ENCODE measurements around the gene ZNF333. TPM values are rescaled to one million over a fixed set of nuclear protein-coding genes. Genes with fewer than 3 reads are reported as not detected.
"Not testable (repeated sequence)": the region's sequence is repeated elsewhere in the genome, so short reads cannot be mapped to it uniquely, and the experiment has no call there.

The ZNF333 gene
- polyA plus RNA-seq, 2 of the 4 experiments (the other 2 are of a cell fraction) = 3.5 to 5.7 TPM

GRCh38 chr19:14772995-14773394 is 83.1 kb downstream of the ZNF333 start (continued):
- TF ChIP-seq, protein P1, sequence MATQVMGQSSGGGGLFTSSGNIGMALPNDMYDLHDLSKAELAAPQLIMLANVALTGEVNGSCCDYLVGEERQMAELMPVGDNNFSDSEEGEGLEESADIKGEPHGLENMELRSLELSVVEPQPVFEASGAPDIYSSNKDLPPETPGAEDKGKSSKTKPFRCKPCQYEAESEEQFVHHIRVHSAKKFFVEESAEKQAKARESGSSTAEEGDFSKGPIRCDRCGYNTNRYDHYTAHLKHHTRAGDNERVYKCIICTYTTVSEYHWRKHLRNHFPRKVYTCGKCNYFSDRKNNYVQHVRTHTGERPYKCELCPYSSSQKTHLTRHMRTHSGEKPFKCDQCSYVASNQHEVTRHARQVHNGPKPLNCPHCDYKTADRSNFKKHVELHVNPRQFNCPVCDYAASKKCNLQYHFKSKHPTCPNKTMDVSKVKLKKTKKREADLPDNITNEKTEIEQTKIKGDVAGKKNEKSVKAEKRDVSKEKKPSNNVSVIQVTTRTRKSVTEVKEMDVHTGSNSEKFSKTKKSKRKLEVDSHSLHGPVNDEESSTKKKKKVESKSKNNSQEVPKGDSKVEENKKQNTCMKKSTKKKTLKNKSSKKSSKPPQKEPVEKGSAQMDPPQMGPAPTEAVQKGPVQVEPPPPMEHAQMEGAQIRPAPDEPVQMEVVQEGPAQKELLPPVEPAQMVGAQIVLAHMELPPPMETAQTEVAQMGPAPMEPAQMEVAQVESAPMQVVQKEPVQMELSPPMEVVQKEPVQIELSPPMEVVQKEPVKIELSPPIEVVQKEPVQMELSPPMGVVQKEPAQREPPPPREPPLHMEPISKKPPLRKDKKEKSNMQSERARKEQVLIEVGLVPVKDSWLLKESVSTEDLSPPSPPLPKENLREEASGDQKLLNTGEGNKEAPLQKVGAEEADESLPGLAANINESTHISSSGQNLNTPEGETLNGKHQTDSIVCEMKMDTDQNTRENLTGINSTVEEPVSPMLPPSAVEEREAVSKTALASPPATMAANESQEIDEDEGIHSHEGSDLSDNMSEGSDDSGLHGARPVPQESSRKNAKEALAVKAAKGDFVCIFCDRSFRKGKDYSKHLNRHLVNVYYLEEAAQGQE (IDR thresholded peaks at IDR 0.05) = no peak
- no peak for TF ChIP-seq NR3C1 (IDR thresholded peaks at IDR 0.05)
- TF ChIP-seq FOXS1 (CRISPR knock-in tag; IDR thresholded peaks at IDR 0.05) = no peak
- TF ChIP-seq HDAC2 (IDR thresholded peaks at IDR 0.05) = no peak
- TF ChIP-seq BHLHE40 (IDR thresholded peaks at IDR 0.05; ENCODE audit: low read depth, low read length) = no peak
- TF ChIP-seq, protein P2, sequence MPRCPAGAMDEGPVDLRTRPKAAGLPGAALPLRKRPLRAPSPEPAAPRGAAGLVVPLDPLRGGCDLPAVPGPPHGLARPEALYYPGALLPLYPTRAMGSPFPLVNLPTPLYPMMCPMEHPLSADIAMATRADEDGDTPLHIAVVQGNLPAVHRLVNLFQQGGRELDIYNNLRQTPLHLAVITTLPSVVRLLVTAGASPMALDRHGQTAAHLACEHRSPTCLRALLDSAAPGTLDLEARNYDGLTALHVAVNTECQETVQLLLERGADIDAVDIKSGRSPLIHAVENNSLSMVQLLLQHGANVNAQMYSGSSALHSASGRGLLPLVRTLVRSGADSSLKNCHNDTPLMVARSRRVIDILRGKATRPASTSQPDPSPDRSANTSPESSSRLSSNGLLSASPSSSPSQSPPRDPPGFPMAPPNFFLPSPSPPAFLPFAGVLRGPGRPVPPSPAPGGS (IDR thresholded peaks at IDR 0.05) = no peak

GRCh38 chr19:14773722-14774121 is 83.9 kb downstream of the ZNF333 start:
- WGBS (ENCODE audit: missing lambda C conversion rate) = 88% methylated on average over 3 of the region's 9 CpGs
- H3K9me3 ChIP-seq; ATAC-seq; DNase-seq (ENCODE audit: low read depth in 1 of 2, low spot score in 1 of 2); H3K4me2 ChIP-seq; POLR2A ChIA-PET; H3K4me1 ChIP-seq; H3K4me3 ChIP-seq; FAIRE-seq; H3K27ac ChIP-seq: not testable (repeated sequence)
- CTCF ChIA-PET = interaction anchor here (1.8 kb wide), 1 partner anchor 13 kb away, joined by 4 read pairs; no protein-coding TSS in a partner anchor

GRCh38 chr19:14774373-14774772 is 84.5 kb downstream of the ZNF333 start:
- ChIA-PET POLR2A (no interaction called here), CTCF (interaction anchor here (1.3 to 1.8 kb wide), 2 partner anchors 12 to 201 kb away, joined by 3 to 4 read pairs; no protein-coding TSS in a partner anchor)
- no peak overlapping the region for H3K27ac ChIP-seq
- H3K4me3 ChIP-seq = no peak overlapping the region
- H3K4me1 ChIP-seq = no peaks in the 10 kb centered on the region
- no peak overlapping the region for H3K4me2 ChIP-seq
- DNase-seq (ENCODE audit: low read depth in 1 of 2, low spot score in 1 of 2) (no peak), FAIRE-seq (no peak), ATAC-seq (no peak)
- no peaks in the 10 kb centered on the region for H3K9me3 ChIP-seq
- no peak for TF ChIP-seq POLR2AphosphoS2 (conservative IDR thresholded peaks at IDR 0.05; ENCODE audit: low read length)
- no peak for TF ChIP-seq CHD4 (IDR thresholded peaks at IDR 0.05; ENCODE audit: borderline replicate concordance)
- WGBS (ENCODE audit: missing lambda C conversion rate) = 78% methylated on average over 10 of the region's 10 CpGs

DNA sequence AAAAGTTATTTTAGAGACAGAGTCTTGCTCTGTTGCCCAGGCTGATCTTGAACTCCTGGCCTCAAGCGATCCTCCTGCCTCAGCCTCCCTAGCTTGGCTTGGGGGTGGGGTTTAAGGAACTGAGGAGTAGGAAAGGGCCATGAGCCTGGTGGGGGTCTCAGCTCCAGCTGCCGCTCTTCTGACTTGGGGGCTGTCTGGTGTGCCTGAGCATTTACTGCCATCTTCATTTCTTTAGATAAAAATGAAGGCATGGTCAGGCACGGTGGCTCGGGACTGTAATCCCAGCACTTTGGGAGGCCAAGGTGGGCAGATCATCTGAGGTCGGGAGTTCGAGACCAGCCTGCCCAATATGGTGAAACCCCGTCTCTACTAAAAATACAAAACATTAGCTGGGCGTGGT is 85.5 kb downstream of the ZNF333 start:
- 69% methylated on average over 8 of the region's 8 CpGs for WGBS (ENCODE audit: missing lambda C conversion rate)
- peak overlapping the region; percentile 92 for H3K4me2 ChIP-seq
- CTCF ChIA-PET = interaction anchor here (0.5 to 1.8 kb wide), 3 partner anchors 11 to 1071 kb away, joined by 3 to 4 read pairs (median 3); no protein-coding TSS in a partner anchor
- FAIRE-seq; H3K9me3 ChIP-seq; H3K4me1 ChIP-seq; H3K4me3 ChIP-seq; POLR2A ChIA-PET; H3K27ac ChIP-seq; DNase-seq (ENCODE audit: low read depth in 1 of 2, low spot score in 1 of 2); ATAC-seq: not testable (repeated sequence)

DNA sequence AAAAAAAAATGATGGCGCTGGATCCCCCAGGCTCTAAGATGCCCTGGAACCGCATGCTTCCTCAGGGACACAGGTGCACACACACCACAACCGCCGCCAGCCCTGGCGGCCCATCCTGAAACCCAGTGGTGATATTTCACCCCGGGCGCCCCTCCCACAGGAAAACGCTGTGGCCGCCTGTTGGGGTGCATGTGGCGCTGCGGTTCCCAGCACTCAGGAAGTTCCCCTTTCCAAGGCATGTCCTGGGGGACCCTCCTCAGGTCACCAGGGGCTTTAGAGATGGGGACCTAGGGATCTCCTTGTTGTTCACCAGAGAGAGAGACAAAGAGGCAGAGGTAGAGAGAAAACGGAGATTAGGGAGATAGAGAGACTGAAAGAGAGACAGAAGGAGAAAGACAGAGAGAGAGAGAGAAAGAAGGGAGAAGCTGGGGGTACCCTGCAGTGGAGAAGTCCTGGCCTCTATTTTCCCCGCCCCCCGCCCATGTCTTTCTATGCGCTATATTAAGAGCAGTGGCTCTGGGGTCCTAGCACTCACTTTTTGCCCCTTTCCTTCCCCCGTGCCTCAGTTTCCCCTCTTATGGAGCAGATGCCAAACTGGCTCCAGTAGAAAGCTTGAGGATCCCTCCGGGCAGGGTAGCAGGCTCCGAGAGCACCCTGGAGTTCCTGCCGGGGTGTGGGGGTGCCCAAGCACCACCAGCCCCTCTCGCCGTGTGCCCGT is 86.2 kb downstream of the ZNF333 start:
- ChIA-PET POLR2A (no interaction called here), CTCF (interaction anchor here (0.6 to 2.2 kb wide), 4 partner anchors 10 to 337 kb away, joined by 3 to 14 read pairs (median 4); no protein-coding TSS in a partner anchor)
- no peaks in the 10 kb centered on the region for H3K9me3 ChIP-seq
- TF ChIP-seq ZC3H11A (IDR thresholded peaks at IDR 0.05) = no peak
- no peak for TF ChIP-seq SMC3 (IDR thresholded peaks at IDR 0.05)
- no peak for TF ChIP-seq NR3C1 (IDR thresholded peaks at IDR 0.05)
- no peak for TF ChIP-seq EHMT2 (IDR thresholded peaks at IDR 0.05; ENCODE audit: low read depth)
- TF ChIP-seq PHF8 (IDR thresholded peaks at IDR 0.05; ENCODE audit: borderline replicate concordance, low read depth) = no peak
- TF ChIP-seq MAZ (IDR thresholded peaks at IDR 0.05; ENCODE audit: borderline replicate concordance, low read depth, low read length) = no peak
- no peak; the same call in 1 of the 2 replicates for TF ChIP-seq MAX (IDR thresholded peaks at IDR 0.05)
- no peak for TF ChIP-seq HOXB5 (CRISPR knock-in tag; IDR thresholded peaks at IDR 0.05)
- TF ChIP-seq CEBPB (IDR thresholded peaks at IDR 0.05) = no peak
- no peak for TF ChIP-seq RFX5 (IDR thresholded peaks at IDR 0.05)
- TF ChIP-seq NPAS2 (CRISPR knock-in tag; IDR thresholded peaks at IDR 0.05; ENCODE audit: borderline replicate concordance) = no peak
- TF ChIP-seq NFE2L2 (conservative IDR thresholded peaks at IDR 0.05; ENCODE audit: low read length) = no peak
- ATAC-seq (peak; percentile 21 to 60; a peak in 3 of 6 replicates), FAIRE-seq (no peak), DNase-seq (ENCODE audit: low read depth in 1 of 2, low spot score in 1 of 2) (no peak)
- H3K4me3 ChIP-seq = peak overlapping the region; percentile 43
- peak overlapping the region in 1 of 2 experiments; percentile 75; a peak in 4 of 6 replicates for H3K27ac ChIP-seq
- 2% methylated on average over 11 of the region's 22 CpGs for WGBS (ENCODE audit: missing lambda C conversion rate)
- H3K4me2 ChIP-seq = peak overlapping the region; percentile 92
- no peaks in the 10 kb centered on the region for H3K4me1 ChIP-seq

- CTCF ChIA-PET = interaction anchor here (0.6 to 2.2 kb wide), 2 partner anchors 9 to 71 kb away, joined by 3 to 14 read pairs; no protein-coding TSS in a partner anchor
Observed at GRCh38 chr19:14777645-14778044, 87.8 kb downstream of the ZNF333 start.

More at GRCh38 chr19:14777645-14778044, 87.8 kb downstream of the ZNF333 start:
- H3K27ac ChIP-seq; H3K9me3 ChIP-seq; H3K4me2 ChIP-seq; DNase-seq (ENCODE audit: low read depth in 1 of 2, low spot score in 1 of 2); POLR2A ChIA-PET; ATAC-seq; H3K4me1 ChIP-seq; H3K4me3 ChIP-seq; FAIRE-seq: not testable (repeated sequence)
- WGBS (ENCODE audit: missing lambda C conversion rate) = 90% methylated on average over 3 of the region's 4 CpGs

All from A549 (cell line).